22Rv1 (cell line): ENCODE data around the gene TBC1D22A.

Experiments
- ZFX ChIP-seq: fragments of 450-650 bp; IDR thresholded peaks from 2 replicates; pipeline ENCODE4 v1.6.1; 2017; ENCODE audit warnings: antibody characterized with exemption, borderline replicate concordance
- TF ChIP-seq, protein P1 (sequence below): fragments of 450-650 bp; IDR thresholded peaks from 2 replicates; pipeline ENCODE4 v1.5.1; 2017; ENCODE audit warnings: mild to moderate bottlenecking

- TF ChIP-seq, protein P1, sequence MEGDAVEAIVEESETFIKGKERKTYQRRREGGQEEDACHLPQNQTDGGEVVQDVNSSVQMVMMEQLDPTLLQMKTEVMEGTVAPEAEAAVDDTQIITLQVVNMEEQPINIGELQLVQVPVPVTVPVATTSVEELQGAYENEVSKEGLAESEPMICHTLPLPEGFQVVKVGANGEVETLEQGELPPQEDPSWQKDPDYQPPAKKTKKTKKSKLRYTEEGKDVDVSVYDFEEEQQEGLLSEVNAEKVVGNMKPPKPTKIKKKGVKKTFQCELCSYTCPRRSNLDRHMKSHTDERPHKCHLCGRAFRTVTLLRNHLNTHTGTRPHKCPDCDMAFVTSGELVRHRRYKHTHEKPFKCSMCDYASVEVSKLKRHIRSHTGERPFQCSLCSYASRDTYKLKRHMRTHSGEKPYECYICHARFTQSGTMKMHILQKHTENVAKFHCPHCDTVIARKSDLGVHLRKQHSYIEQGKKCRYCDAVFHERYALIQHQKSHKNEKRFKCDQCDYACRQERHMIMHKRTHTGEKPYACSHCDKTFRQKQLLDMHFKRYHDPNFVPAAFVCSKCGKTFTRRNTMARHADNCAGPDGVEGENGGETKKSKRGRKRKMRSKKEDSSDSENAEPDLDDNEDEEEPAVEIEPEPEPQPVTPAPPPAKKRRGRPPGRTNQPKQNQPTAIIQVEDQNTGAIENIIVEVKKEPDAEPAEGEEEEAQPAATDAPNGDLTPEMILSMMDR, result no peak
- TF ChIP-seq ZFX, result no peak
Measured at GRCh38 chr22:47167056-47167455, 404.6 kb downstream of the TBC1D22A start.
